OCI-LY7 (cell line): ENCODE measurements around the gene PTPN9. TPM values are rescaled to one million over a fixed set of nuclear protein-coding genes. Genes with fewer than 3 reads are reported as not detected.

Experiments
- BruUV-seq: library from RNA; stranded (reverse); fragments of 400-500 nt; replicated peaks from 2 replicates; lab custom pipeline; 2021; lab: Mats Ljungman, UMichigan
- CTCF ChIA-PET: fragments of 300-600 bp; sonication (Branson Sonifier 250); formaldehyde crosslinking; loops from one replicate; lab custom pipeline; 2022; ENCODE audit warnings: antibody characterized with exemption; ENCODE audit not compliant: unreplicated experiment; lab: Charles Lee
- POLR2A ChIA-PET: fragments of 300-600 bp; sonication (Branson Sonifier 250); formaldehyde crosslinking; loops from one replicate; lab custom pipeline; 2022; ENCODE audit warnings: antibody characterized with exemption; lab: Charles Lee
- DNase-seq: peaks from one replicate; pipeline ENCODE4 v3.0.0-alpha.2; 2015; ENCODE audit warnings: low spot score
- H2AFZ ChIP-seq: fragments of 200-600 bp; sonication (generic), shearing (Covaris generic); 2 replicates; pipeline ENCODE4 v1.6.1; 2014; ENCODE audit warnings: mild to moderate bottlenecking, antibody characterized with exemption, low read length, moderate library complexity
- H3K27ac ChIP-seq: fragments of 200-600 bp; sonication (generic); 2 replicates; pipeline ENCODE4 v1.5.1; 2014; ENCODE audit warnings: mixed run types, low read depth, mild to moderate bottlenecking, moderate library complexity, low read length, inconsistent platforms; ENCODE audit not compliant: poor library complexity, severe bottlenecking
- H3K36me3 ChIP-seq: fragments of 200-600 bp; sonication (generic); 2 replicates; pipeline ENCODE4 v1.6.1; 2014; ENCODE audit warnings: mild to moderate bottlenecking, antibody characterized with exemption, low read length, moderate library complexity, mixed read lengths; ENCODE audit not compliant: insufficient read depth
- H3K4me1 ChIP-seq: fragments of 200-600 bp; sonication (generic); 2 replicates; pipeline ENCODE4 v1.5.1; 2014; ENCODE audit warnings: mild to moderate bottlenecking, low read length; ENCODE audit not compliant: insufficient read depth, poor library complexity, severe bottlenecking
- H3K4me2 ChIP-seq: fragments of 200-600 bp; sonication (generic); 2 replicates; pipeline ENCODE4 v1.6.1; 2014; ENCODE audit warnings: mild to moderate bottlenecking, low read length
- H3K4me3 ChIP-seq: fragments of 200-600 bp; sonication (generic); 2 replicates; pipeline ENCODE4 v1.5.1; 2014; ENCODE audit warnings: mild to moderate bottlenecking, low read depth, low read length; ENCODE audit not compliant: poor library complexity, severe bottlenecking
- H3K79me2 ChIP-seq: fragments of 200-600 bp; sonication (generic); 2 replicates; pipeline ENCODE4 v1.6.1; 2016; ENCODE audit warnings: low read depth, mild to moderate bottlenecking, low read length, moderate library complexity, mixed read lengths; ENCODE audit not compliant: insufficient read depth
- H3K9me2 ChIP-seq: fragments of 200-600 bp; sonication (generic); 2 replicates; pipeline ENCODE4 v1.6.1; 2016; ENCODE audit warnings: mild to moderate bottlenecking, low read length, mixed read lengths; ENCODE audit not compliant: insufficient read depth
- H3K9me3 ChIP-seq: fragments of 200-600 bp; sonication (generic); 2 replicates; pipeline ENCODE4 v1.6.1; 2014; ENCODE audit warnings: mild to moderate bottlenecking, mixed run types, low read length, mixed read lengths
- H4K20me1 ChIP-seq: fragments of 200-600 bp; sonication (generic); 2 replicates; pipeline ENCODE4 v1.6.1; 2014; ENCODE audit warnings: mild to moderate bottlenecking, antibody characterized with exemption, low read length, moderate library complexity, mixed read lengths; ENCODE audit not compliant: insufficient read depth
- CTCF ChIP-seq: fragments of 200-600 bp; sonication (generic); conservative IDR thresholded peaks from 2 replicates; pipeline ENCODE4 v1.5.1; 2014; ENCODE audit warnings: mild to moderate bottlenecking, antibody characterized with exemption, low read length, moderate library complexity, mixed read lengths
- EZH2phosphoT487 ChIP-seq: fragments of 200-600 bp; sonication (generic); IDR thresholded peaks from 2 replicates; pipeline ENCODE4 v1.6.1; 2018; ENCODE audit warnings: low read depth, borderline replicate concordance, mild to moderate bottlenecking, mixed run types, antibody characterized with exemption, low read length, moderate library complexity, mixed read lengths
- intact Hi-C: fragments of 100-400 bp; cut with micrococcal nuclease; formaldehyde crosslinking; loops from one replicate; pipeline ENCODE4 v1.10.0; 2022; ENCODE audit not compliant: unreplicated experiment
- total RNA-seq, 2 experiments: library from RNA; depleted of rRNA in 1 of 2; stranded (reverse); fragments of >200 nt in 1 of 2; shearing (Covaris generic) in 1 of 2; gene quantifications; 2 replicates each; pipeline ENCODE4 v1.2.3, GENCODE V29; 2014 to 2022

Gene PTPN9
- total RNA-seq, 2 experiments from 2014 or later, result 16.5 to 38.5 TPM

- Histone ChIP-seq H3K27ac (no peak overlapping the region), H3K79me2 (no peaks in the 10 kb centered on the region), H2AFZ (no peak overlapping the region), H4K20me1 (no peaks in the 10 kb centered on the region), H3K9me2 (no peaks in the 10 kb centered on the region), H3K4me1 (peaks cover 7% of the 10 kb centered on the region), H3K9me3 (no peaks in the 10 kb centered on the region), H3K4me3 (no peak overlapping the region), H3K4me2 (no peak overlapping the region), H3K36me3 (peaks cover 66% of the 10 kb centered on the region)
- DNase-seq, result no peak
- intact Hi-C loops, result no loop called here
- ChIA-PET POLR2A (no interaction called here), CTCF (no interaction called here)
- no TSS peak for BruUV-seq
- TF ChIP-seq EZH2phosphoT487, result no peak
- no peak for TF ChIP-seq CTCF
These were observed 110.1 kb downstream of the PTPN9 start for GRCh38 chr15:75468913-75469598.

- POLR2A ChIA-PET, result no interaction called here
- CTCF ChIA-PET, result no interaction called here
- Histone ChIP-seq H3K36me3 (no peaks in the 10 kb centered on the region), H3K4me3 (no peak overlapping the region), H3K4me2 (no peak overlapping the region), H4K20me1 (no peaks in the 10 kb centered on the region), H3K27ac (no peak overlapping the region), H3K4me1 (peaks cover 8% of the 10 kb centered on the region), H3K9me3 (no peaks in the 10 kb centered on the region), H3K79me2 (no peaks in the 10 kb centered on the region), H3K9me2 (no peaks in the 10 kb centered on the region), H2AFZ (no peak overlapping the region)
- DNase-seq, result no peak
- TF ChIP-seq EZH2phosphoT487, result no peak
- no peak for TF ChIP-seq CTCF
- intact Hi-C loops, result no loop called here
- no TSS peak for BruUV-seq
These were observed 118.5 kb downstream of the PTPN9 start for GRCh38 chr15:75460646-75461045.

GRCh38 chr15:75459581-75459980 is 119.5 kb downstream of the PTPN9 start:
- intact Hi-C loops, result no loop called here
- no TSS peak for BruUV-seq
- Histone ChIP-seq H3K4me1 (peaks cover 8% of the 10 kb centered on the region), H3K4me2 (no peak overlapping the region), H4K20me1 (no peaks in the 10 kb centered on the region), H3K9me2 (no peaks in the 10 kb centered on the region), H2AFZ (no peak overlapping the region), H3K4me3 (no peak overlapping the region), H3K79me2 (no peaks in the 10 kb centered on the region), H3K9me3 (no peaks in the 10 kb centered on the region), H3K36me3 (no peaks in the 10 kb centered on the region), H3K27ac (no peak overlapping the region)
- no peak for DNase-seq
- CTCF ChIA-PET, result no interaction called here
- TF ChIP-seq EZH2phosphoT487 (no peak), CTCF (no peak)
- POLR2A ChIA-PET, result no interaction called here
